LNCaP clone FGC (cell line): ENCODE measurements around the gene ZNF467.

ENCODE experiments used
- DNase-seq: peaks from one replicate; pipeline ENCODE4 v3.0.0-alpha.2; 2011; ENCODE audit warnings: low read depth
- H3K4me3 ChIP-seq: 2 replicates; pipeline ENCODE4 v1.5.1; 2011; ENCODE audit warnings: mild to moderate bottlenecking, low read depth, low read length, control low read depth
- TF ChIP-seq, protein P1 (sequence below): IDR thresholded peaks from 2 replicates; pipeline ENCODE4 v1.5.1; 2012; ENCODE audit warnings: mild to moderate bottlenecking; ENCODE audit not compliant: control insufficient read depth, insufficient read depth; ENCODE audit errors: extremely low read depth

The ZNF467 gene

DNA sequence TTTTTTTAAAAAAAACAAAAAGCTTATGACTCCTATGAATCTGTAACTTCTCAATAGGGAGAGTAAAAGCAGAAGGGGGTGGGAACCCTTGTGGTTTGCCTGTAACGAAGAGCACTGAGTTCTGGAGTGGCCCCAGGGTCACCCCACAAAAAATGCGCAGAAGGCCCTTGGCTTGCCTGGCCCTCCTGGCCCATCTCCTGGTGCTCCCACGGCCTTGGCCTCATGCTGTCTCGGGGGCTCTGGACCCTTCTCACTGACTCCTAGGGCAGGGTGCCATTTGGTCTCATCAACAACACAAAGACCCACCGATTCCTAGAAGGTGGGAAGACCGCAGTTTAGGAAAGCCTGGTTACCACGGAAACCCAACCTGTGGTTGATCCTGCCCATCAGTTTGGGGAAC is 40.8 kb downstream of the ZNF467 start:
- TF ChIP-seq, protein P1, sequence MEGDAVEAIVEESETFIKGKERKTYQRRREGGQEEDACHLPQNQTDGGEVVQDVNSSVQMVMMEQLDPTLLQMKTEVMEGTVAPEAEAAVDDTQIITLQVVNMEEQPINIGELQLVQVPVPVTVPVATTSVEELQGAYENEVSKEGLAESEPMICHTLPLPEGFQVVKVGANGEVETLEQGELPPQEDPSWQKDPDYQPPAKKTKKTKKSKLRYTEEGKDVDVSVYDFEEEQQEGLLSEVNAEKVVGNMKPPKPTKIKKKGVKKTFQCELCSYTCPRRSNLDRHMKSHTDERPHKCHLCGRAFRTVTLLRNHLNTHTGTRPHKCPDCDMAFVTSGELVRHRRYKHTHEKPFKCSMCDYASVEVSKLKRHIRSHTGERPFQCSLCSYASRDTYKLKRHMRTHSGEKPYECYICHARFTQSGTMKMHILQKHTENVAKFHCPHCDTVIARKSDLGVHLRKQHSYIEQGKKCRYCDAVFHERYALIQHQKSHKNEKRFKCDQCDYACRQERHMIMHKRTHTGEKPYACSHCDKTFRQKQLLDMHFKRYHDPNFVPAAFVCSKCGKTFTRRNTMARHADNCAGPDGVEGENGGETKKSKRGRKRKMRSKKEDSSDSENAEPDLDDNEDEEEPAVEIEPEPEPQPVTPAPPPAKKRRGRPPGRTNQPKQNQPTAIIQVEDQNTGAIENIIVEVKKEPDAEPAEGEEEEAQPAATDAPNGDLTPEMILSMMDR: no peak
- DNase-seq: no peak
- no peak overlapping the region for H3K4me3 ChIP-seq

- no peak for DNase-seq
- TF ChIP-seq, protein P1: no peak
- no peak overlapping the region for H3K4me3 ChIP-seq
Measured at GRCh38 chr7:149732111-149732561, 41.3 kb downstream of the ZNF467 start.

DNA sequence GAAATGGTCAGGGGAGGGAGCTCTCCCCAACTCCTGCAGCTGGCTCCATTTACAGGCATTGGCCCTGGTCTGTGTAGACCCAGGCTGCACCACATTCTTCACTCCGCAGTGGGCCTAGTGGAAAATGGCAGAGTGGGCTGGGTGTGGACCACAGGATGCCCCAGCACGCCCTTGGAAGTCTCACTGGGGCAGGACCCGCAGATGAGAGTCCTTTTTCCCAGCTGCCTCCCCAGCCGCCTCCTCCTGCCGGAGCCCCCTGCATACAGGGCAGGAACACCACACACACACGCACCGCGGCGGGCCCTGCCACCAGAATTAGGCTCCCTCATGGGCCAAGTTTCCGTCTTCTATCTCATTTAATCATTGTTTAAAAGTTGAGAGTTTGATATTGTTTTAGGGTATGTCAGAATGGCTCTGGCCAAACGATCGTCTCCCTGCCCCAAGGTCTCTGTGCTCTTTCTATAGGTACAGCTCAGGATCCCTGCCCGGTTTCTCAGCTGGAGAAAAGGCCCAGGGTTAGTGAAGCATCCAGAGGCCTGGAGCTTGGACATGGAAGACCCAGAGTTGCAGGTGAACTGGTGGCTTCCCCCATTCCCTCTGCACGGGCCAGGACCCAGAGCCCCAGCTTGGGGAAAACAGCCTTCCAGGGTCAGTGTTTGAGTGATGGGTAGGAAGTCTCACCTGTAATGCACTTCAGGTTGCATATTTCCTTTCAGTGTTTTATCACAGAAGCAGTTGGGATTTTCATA is 42.0 kb downstream of the ZNF467 start:
- TF ChIP-seq, protein P1: no peak
- no peak overlapping the region for H3K4me3 ChIP-seq
- DNase-seq: no peak

DNA sequence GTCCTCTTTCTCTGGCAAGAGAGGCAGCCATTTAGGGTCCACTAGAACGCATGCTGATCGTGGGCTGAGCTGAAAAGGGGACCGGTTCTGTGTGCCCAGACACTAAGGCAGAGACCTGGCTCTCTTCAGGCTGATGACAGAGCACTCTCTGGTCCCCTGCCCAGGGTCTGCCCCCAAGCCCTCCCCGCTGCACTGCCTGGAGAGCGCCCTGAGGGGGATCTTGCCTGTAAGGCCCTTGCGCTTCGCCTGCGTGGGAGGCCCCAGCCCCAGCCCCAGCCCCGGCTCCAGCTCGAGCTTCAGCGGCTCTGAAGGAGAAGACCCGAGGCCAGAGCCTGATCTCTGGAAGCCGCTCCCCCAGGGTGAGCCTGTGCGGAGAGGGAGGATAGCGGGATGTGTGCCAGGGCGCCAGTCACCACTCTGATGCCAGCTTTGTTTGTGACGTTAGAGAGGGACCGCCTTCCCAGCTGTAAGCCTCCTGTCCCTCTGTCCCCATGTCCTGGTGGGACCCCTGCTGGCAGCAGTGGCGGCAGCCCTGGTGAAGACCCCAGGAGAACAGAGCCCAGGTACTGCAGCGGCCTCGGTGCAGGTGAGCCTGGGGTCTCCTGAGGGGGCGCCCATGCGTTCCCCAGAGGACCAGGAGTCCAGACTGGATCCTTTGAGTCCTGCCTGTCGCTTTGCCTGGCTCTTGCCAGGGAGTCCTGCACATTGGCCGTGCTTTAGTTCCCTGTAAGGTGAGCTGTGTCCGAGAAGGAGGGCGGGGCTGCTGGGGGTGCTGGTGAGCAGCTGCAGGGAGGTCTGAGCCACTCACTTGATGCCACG is 43.2 kb downstream of the ZNF467 start:
- DNase-seq: no peak
- TF ChIP-seq, protein P1: no peak
- no peak overlapping the region for H3K4me3 ChIP-seq

- TF ChIP-seq, protein P1: no peak
- no peak overlapping the region for H3K4me3 ChIP-seq
- DNase-seq: no peak
Measured at GRCh38 chr7:149729586-149729982, 43.8 kb downstream of the ZNF467 start.

DNA sequence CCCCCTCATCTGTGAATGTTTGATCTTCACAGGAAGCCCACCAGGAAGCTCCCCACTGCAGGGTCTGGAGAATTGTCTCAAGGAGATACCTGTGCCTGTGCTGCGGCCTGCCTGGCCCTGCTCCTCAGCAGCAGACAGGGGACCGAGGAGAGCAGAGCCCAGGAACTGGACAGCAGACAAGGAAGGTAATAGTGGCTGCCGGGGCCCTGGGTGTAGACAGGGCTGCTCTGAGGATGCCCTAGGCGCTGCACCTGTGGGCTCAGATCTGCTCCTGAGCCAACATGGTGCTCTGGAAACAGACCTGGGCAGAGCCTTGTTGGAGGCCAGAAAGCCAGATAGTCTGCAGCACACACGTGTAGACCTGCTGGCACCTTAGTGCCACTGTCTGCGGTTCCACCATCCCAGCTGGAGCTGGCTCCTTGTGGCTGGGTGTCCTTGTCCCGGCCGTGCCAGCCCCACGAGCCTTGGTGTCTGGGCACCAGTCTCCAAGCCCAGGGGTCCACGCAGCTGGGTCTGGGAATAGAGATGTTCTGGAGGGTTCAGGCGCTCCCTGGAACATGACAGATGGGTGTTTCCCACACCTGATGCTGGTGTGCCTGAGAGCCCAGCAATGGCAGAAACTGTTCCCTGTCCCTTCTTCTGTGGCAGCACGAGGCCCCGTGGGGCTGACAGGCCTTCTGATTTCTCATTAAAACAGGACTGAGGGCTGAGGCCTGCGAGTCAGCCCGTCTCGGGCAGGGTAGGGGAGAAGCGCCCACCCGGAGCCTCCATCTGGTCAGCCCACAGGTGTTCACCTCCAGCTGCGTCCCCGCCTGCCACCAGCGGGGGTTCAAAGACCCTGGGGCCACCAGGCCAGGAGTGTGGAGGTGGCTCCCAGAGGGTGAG is 44.7 kb downstream of the ZNF467 start:
- H3K4me3 ChIP-seq: no peak overlapping the region
- TF ChIP-seq, protein P1: no peak
- no peak for DNase-seq
